Liver (tissue), 9 donors: ENCODE results near the gene PNLIP. TPM values are rescaled to one million over a fixed set of nuclear protein-coding genes. Genes with fewer than 3 reads are reported as not detected.

Source experiments
- DNase-seq: peaks from one replicate; pipeline ENCODE4 v3.0.0-alpha.2; 2017; ENCODE audit warnings: low spot score
- H3K27ac ChIP-seq, 2 donors: one replicate each; pipeline ENCODE4 v1.7.0; 2013; ENCODE audit warnings: inconsistent platforms in 2 of 2, low read length in 2 of 2, control low read depth in 1 of 2, low read depth in 1 of 2, mild to moderate bottlenecking in 1 of 2
- H3K27me3 ChIP-seq, 4 donors: one replicate each; pipeline versions ENCODE4 v1.6.1 to v1.7.0; 2013; ENCODE audit warnings: low read length in 3 of 4, inconsistent platforms in 1 of 4, mild to moderate bottlenecking in 1 of 4, moderate library complexity in 1 of 4; ENCODE audit not compliant: control insufficient read depth in 4 of 4, insufficient read depth in 4 of 4
- H3K36me3 ChIP-seq, 4 donors: one replicate each; pipeline versions ENCODE4 v1.6.1 to v1.7.0; 2013; ENCODE audit warnings: low read length in 3 of 4, mild to moderate bottlenecking in 3 of 4, low read depth in 1 of 4, moderate library complexity in 1 of 4; ENCODE audit not compliant: control insufficient read depth in 4 of 4, insufficient read depth in 3 of 4
- H3K4me1 ChIP-seq, 4 donors: one replicate each; pipeline versions ENCODE4 v1.6.1 to v1.7.0; 2013; ENCODE audit warnings: low read length in 3 of 4, mild to moderate bottlenecking in 3 of 4, moderate library complexity in 1 of 4; ENCODE audit not compliant: control insufficient read depth in 4 of 4, insufficient read depth in 4 of 4
- H3K4me3 ChIP-seq, 3 donors: one replicate each; pipeline versions ENCODE4 v1.6.1 to v1.7.0; 2013; ENCODE audit warnings: low read length in 3 of 3, control low read depth in 1 of 3, low read depth in 1 of 3, mild to moderate bottlenecking in 1 of 3
- H3K9ac ChIP-seq, 2 donors: one replicate each; pipeline ENCODE4 v1.7.0; 2013; ENCODE audit warnings: low read length in 2 of 2, mild to moderate bottlenecking in 2 of 2, moderate library complexity in 2 of 2, control low read depth in 1 of 2, low read depth in 1 of 2
- H3K9me3 ChIP-seq, 4 donors: one replicate each; pipeline versions ENCODE4 v1.6.1 to v1.7.0; 2013; ENCODE audit warnings: low read length in 3 of 4; ENCODE audit not compliant: control insufficient read depth in 4 of 4
- EGR1 ChIP-seq, 2 donors: IDR thresholded peaks; 2 replicates each; pipeline ENCODE4 v1.6.1; 2016 to 2018; ENCODE audit warnings: antibody characterized with exemption in 2 of 2, low read depth in 2 of 2
- FOXA2 ChIP-seq: IDR thresholded peaks from 2 replicates; pipeline ENCODE4 v1.6.1; 2016; ENCODE audit warnings: antibody characterized with exemption
- HNF4A ChIP-seq, 2 donors: conservative IDR thresholded peaks; 2 replicates each; pipeline ENCODE4 v1.6.1; 2016; ENCODE audit warnings: antibody characterized with exemption in 2 of 2, mild to moderate bottlenecking in 2 of 2
- HNF4G ChIP-seq: IDR thresholded peaks from 2 replicates; pipeline ENCODE4 v1.6.1; 2016; ENCODE audit warnings: antibody characterized with exemption
- JUND ChIP-seq, 2 donors: IDR thresholded peaks; 2 replicates each; pipeline ENCODE4 v1.6.1; 2016; ENCODE audit warnings: antibody characterized with exemption in 2 of 2
- NR2F2 ChIP-seq: IDR thresholded peaks from 2 replicates; pipeline ENCODE4 v1.6.1; 2016; ENCODE audit warnings: antibody characterized with exemption
- RAD21 ChIP-seq, 2 donors: IDR thresholded peaks; 2 replicates each; pipeline ENCODE4 v1.6.1; 2016; ENCODE audit warnings: antibody characterized with exemption in 2 of 2, mild to moderate bottlenecking in 2 of 2
- RXRA ChIP-seq, 2 donors: IDR thresholded peaks; 2 replicates each; pipeline ENCODE4 v1.6.1; 2017 to 2018; ENCODE audit warnings: antibody characterized with exemption in 2 of 2, mild to moderate bottlenecking in 1 of 2
- SP1 ChIP-seq: IDR thresholded peaks from 2 replicates; pipeline ENCODE4 v1.6.1; 2018; ENCODE audit warnings: antibody characterized with exemption, mild to moderate bottlenecking
- TAF1 ChIP-seq: conservative IDR thresholded peaks from 2 replicates; pipeline ENCODE4 v1.6.1; 2016; ENCODE audit warnings: antibody characterized with exemption, mild to moderate bottlenecking
- YY1 ChIP-seq: IDR thresholded peaks from 2 replicates; pipeline ENCODE4 v1.6.1; 2016; ENCODE audit warnings: antibody characterized with exemption, mild to moderate bottlenecking
- WGBS: extraction: QIAGEN DNeasy Blood & Tissue Kit; methylation state at CpG from one replicate; pipeline ENCODE4 v1.1.7; 2013; 5-methylcytosine and 5-hydroxymethylcytosine counted together
- polyA plus RNA-seq, 2 donors: library from polyadenylated mRNA; stranded (reverse) in 1 of 2; unstranded in 1 of 2; fragments of 200-250 nt in 1 of 2; fragments of >200 nt in 1 of 2; fragmentation: Nextera tagmentation in 1 of 2; extraction: Ambion mirVana in 1 of 2; gene quantifications; one replicate each; pipeline versions ENCODE4 v1.2.1 to v1.2.3, GENCODE V29; 2013 to 2015
- total RNA-seq, 2 donors: library from RNA; depleted of rRNA; stranded (reverse); fragments of >200 nt; gene quantifications; one replicate each; pipeline ENCODE4 v1.2.3, GENCODE V29; 2014
- TF ChIP-seq, protein P1 (sequence below): fragments of 150-350 bp; IDR thresholded peaks from 2 replicates; pipeline ENCODE4 v1.5.1; 2017; ENCODE audit warnings: improper control_type of control experiment, low read depth, low read length; ENCODE audit not compliant: missing input control
- TF ChIP-seq, protein P2 (sequence below): IDR thresholded peaks from 2 replicates; pipeline ENCODE4 v1.6.1; 2016; ENCODE audit warnings: antibody characterized with exemption
- TF ChIP-seq, protein P3 (sequence below): IDR thresholded peaks from 2 replicates; pipeline ENCODE4 v1.6.1; 2016; ENCODE audit warnings: antibody characterized with exemption
- donor health status: healthy.
- donor health status: healthy.
- donor health status: healthy.
- donor health status: healthy.
- donor health status: healthy.

PNLIP gene
- total and polyA plus RNA-seq, 4 donors = 0.14 TPM; not detected in 3

DNA sequence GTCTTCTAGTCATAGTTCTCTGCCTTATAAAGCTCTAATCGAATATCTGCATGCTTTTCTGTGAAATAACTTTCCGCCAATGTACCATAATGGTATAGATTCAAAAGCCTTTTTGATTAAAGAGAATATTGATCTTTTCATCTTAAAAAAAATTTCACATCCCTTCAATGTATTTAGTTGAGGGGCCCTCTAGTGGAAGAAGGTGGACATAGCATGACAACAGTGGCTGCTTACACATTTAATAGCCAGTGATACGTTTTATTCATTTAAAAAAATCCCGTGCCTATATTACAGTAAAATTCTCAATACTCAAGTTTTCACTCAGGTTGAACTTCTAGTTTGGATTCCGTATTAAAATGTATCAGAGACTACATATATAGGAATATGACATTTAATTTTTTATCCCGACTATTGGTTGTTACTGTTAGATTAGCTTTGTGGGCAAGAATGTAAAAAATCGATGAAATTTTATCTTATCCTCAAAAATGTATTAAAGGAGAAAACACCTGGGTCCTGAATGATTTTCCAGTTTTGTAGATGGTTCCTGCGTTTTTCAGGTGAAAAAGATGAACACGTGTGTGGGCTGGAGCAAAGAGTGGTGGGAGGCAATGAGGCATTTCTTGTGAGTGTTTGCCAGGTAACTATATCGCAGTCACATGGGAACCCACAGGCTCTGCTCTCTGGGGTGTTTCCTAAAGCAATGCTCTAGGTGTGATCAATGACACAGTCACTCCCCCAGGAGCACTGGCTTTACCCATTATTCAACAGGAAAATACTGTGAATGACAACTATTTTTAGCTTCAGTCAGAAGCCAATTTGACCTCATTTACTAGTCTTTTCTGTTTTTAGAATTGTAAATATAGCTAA, 24.1 kb upstream of the PNLIP start:
- Histone ChIP-seq H3K9ac (no peak overlapping the region), H3K9me3 (no peaks in the 10 kb centered on the region), H3K4me1 (no peaks in the 10 kb centered on the region), H3K27ac (no peak overlapping the region), H3K27me3 (peaks cover 0 to 10% (median 3%) of the 10 kb centered on the region in 4 donors), H3K36me3 (no peaks in the 10 kb centered on the region), H3K4me3 (no peak overlapping the region)
- 26% methylated on average over 10 of the region's 10 CpGs for WGBS
- no peak for DNase-seq
- TF ChIP-seq RAD21 (IDR thresholded peaks at IDR 0.05) (peak; percentile 64 to 66), RXRA (IDR thresholded peaks at IDR 0.05) (no peak)
- TF ChIP-seq, protein P1, sequence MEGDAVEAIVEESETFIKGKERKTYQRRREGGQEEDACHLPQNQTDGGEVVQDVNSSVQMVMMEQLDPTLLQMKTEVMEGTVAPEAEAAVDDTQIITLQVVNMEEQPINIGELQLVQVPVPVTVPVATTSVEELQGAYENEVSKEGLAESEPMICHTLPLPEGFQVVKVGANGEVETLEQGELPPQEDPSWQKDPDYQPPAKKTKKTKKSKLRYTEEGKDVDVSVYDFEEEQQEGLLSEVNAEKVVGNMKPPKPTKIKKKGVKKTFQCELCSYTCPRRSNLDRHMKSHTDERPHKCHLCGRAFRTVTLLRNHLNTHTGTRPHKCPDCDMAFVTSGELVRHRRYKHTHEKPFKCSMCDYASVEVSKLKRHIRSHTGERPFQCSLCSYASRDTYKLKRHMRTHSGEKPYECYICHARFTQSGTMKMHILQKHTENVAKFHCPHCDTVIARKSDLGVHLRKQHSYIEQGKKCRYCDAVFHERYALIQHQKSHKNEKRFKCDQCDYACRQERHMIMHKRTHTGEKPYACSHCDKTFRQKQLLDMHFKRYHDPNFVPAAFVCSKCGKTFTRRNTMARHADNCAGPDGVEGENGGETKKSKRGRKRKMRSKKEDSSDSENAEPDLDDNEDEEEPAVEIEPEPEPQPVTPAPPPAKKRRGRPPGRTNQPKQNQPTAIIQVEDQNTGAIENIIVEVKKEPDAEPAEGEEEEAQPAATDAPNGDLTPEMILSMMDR = peak; percentile 77

DNA sequence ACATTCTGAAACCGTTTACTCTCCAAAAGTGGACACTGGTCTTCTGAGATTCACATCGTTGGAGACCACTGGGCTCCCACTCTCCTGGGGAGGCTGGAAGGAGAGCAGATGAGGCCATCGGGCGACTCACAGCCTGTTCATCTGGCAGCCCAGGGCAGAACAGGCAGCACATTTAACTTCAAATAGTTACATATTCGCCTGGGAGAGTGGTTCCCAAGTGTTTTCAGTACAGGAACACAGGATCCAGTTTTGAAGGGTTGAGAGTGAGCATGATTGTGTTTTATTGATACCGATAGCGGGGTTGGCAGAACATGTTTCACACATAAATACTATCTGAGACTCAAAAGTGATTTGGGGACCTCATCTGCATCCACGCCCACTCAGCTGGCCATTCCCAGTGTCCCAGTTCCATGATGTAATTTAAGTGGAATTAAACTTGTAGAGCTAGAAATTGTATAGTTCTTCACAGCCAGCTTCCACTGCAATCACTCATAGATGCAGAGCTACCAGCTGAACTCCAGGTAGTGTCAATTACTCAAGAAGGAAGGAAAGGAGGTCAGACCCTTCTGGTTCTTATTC, 22.8 kb upstream of the PNLIP start:
- no peak for DNase-seq
- no peaks in the 10 kb centered on the region for H3K9me3 ChIP-seq
- peaks cover 0 to 10% (median 3%) of the 10 kb centered on the region in 4 donors for H3K27me3 ChIP-seq
- no peak for TF ChIP-seq SP1
- TF ChIP-seq, protein P2, sequence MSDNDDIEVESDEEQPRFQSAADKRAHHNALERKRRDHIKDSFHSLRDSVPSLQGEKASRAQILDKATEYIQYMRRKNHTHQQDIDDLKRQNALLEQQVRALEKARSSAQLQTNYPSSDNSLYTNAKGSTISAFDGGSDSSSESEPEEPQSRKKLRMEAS = no peak
- TF ChIP-seq NR2F2 = no peak
- no peak for TF ChIP-seq HNF4A (conservative IDR thresholded peaks at IDR 0.05)
- TF ChIP-seq TAF1 = no peak
- TF ChIP-seq JUND (IDR thresholded peaks at IDR 0.05) = no peak
- no peak for TF ChIP-seq RXRA (IDR thresholded peaks at IDR 0.05)
- no peak for TF ChIP-seq RAD21 (IDR thresholded peaks at IDR 0.05)
- TF ChIP-seq EGR1 (IDR thresholded peaks at IDR 0.05; ENCODE audit: low read depth in 2 of 2) = no peak
- TF ChIP-seq, protein P3, sequence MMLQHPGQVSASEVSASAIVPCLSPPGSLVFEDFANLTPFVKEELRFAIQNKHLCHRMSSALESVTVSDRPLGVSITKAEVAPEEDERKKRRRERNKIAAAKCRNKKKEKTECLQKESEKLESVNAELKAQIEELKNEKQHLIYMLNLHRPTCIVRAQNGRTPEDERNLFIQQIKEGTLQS = no peak
- TF ChIP-seq HNF4G = no peak
- TF ChIP-seq FOXA2 = no peak
- H3K4me3 ChIP-seq = no peak overlapping the region
- H3K36me3 ChIP-seq = no peaks in the 10 kb centered on the region
- no peak overlapping the region for H3K9ac ChIP-seq
- H3K27ac ChIP-seq = no peak overlapping the region
- no peaks in the 10 kb centered on the region for H3K4me1 ChIP-seq
- 73% methylated on average over 8 of the region's 8 CpGs for WGBS

DNA sequence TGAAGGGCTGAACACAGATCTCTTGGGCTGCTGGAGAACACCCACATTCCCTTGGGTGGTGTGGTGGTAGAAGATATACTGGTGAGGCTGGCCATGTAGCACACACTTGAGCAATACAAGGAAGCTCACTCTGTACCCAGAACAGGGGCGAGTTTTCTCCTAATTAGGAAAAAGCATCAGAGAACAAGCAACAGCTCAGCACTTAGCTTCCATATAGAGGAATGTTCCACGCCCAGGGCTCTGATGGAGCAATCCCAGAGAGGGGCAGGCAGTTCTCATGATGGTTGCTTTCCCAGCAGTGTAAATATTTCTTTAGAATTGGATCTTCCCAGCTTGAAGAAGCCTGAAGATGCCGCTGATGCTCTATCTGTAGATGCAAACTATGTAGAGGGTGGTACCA, 21.0 kb upstream of the PNLIP start:
- no peak overlapping the region for H3K4me3 ChIP-seq
- H3K9me3 ChIP-seq = no peaks in the 10 kb centered on the region
- peaks cover 0 to 10% (median 3%) of the 10 kb centered on the region in 4 donors for H3K27me3 ChIP-seq
- H3K27ac ChIP-seq = no peak overlapping the region
- H3K9ac ChIP-seq = no peak overlapping the region
- no peaks in the 10 kb centered on the region for H3K4me1 ChIP-seq
- DNase-seq = no peak
- 69% methylated on average over 3 of the region's 3 CpGs for WGBS
- TF ChIP-seq YY1 (no peak), FOXA2 (no peak)
- TF ChIP-seq, protein P2 = no peak
- no peaks in the 10 kb centered on the region for H3K36me3 ChIP-seq
